PFSK-1 (cell line): ENCODE measurements around the gene FARS2.

Source experiments
- FOXP2 ChIP-seq: optimal IDR thresholded peaks from 2 replicates; pipeline ENCODE3; 2011; ENCODE audit warnings: borderline replicate concordance, control low read depth, inconsistent platforms; ENCODE audit not compliant: insufficient read depth; ENCODE audit errors: extremely low read length, extremely low read depth
- POLR2AphosphoS5 ChIP-seq: IDR thresholded peaks from 2 replicates; pipeline ENCODE4 v1.6.1; 2012; ENCODE audit warnings: low read depth, mild to moderate bottlenecking, control low read depth, low read length, moderate library complexity
- REST ChIP-seq, 2 experiments: IDR thresholded peaks; 2 replicates each; pipeline versions ENCODE4 v1.6.1 to v1.8.0; 2011 to 2012; ENCODE audit warnings: low read depth in 2 of 2, low read length in 2 of 2, control low read depth in 1 of 2, inconsistent platforms in 1 of 2, mild to moderate bottlenecking in 1 of 2, moderate library complexity in 1 of 2; ENCODE audit not compliant: insufficient read depth in 1 of 2
- SIN3A ChIP-seq: IDR thresholded peaks from 2 replicates; pipeline ENCODE4 v1.6.1; 2012; ENCODE audit warnings: mild to moderate bottlenecking, low read length, moderate library complexity, borderline replicate concordance; ENCODE audit not compliant: insufficient read depth
- TAF1 ChIP-seq: IDR thresholded peaks from 2 replicates; pipeline ENCODE4 v1.6.1; 2012; ENCODE audit warnings: low read length, control low read depth, borderline replicate concordance; ENCODE audit not compliant: insufficient read depth

Gene FARS2

GRCh38 chr6:5471044-5471443 lies 209.7 kb downstream of the FARS2 start:
- TF ChIP-seq REST (IDR thresholded peaks at IDR 0.05; ENCODE audit: insufficient read depth in 1 of 2, low read depth in 2 of 2, low read length in 2 of 2) (no peak), TAF1 (no peak)

DNA sequence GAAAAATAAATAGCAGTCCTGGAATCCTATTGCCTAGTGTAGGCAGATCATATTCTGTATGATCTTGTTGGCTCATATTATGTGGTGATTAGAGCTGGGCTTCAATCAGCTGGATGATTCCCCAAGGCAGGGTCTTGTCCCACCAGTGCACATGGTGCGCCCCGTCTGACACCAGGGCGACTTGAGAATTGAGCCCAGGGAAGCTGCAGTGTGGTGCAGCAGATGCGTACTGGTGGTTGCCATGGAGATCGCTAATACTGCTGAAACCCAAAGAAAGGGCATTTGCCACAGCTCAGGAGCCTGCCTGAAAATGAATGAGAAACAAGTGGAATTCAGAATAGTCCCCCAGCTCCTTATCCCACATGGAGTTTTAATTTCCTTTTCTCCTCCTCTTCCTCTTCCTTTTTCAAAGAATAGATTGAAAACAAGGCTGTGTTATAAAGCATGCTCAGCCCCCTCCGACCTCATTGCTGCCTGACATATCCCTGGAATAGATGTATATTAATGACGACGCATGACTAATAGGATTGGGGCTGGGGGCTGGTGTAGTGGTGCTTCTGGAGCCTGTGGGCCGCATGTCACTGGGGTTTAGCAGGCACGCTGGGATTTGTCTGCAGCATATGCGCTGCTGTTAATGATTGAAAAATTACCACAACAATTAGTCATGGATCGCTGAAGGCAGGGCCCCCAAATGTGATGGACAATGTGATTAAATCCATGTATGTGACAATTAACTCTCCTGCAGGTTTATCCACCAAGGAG lies 210.5 kb downstream of the FARS2 start:
- TF ChIP-seq FOXP2, result no peak
- no peak for TF ChIP-seq POLR2AphosphoS5
- no peak for TF ChIP-seq REST (IDR thresholded peaks at IDR 0.05; ENCODE audit: insufficient read depth in 1 of 2, low read depth in 2 of 2, low read length in 2 of 2)
- TF ChIP-seq TAF1, result no peak
- no peak for TF ChIP-seq SIN3A

DNA sequence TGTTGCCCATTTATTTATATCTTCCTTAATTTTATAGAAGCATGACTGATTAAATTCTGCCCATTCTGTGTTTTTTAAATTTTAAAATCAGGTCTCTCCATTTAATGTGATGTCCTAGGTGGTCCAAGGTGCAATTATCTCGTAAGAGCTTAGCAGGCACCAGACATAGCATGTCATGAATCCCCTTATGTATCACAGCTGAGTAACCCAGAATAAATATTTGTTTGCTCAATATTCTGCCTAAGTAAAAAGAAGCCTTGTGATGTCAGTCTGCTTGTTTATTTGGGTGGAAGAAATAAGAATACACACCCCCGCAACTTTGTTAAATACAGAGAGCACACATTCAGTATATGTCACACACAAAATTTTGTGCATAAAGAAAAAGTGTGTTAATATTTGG lies 211.3 kb downstream of the FARS2 start:
- TF ChIP-seq REST (IDR thresholded peaks at IDR 0.05; ENCODE audit: insufficient read depth in 1 of 2, low read depth in 2 of 2, low read length in 2 of 2) (no peak), TAF1 (no peak), POLR2AphosphoS5 (no peak)

- TF ChIP-seq SIN3A (no peak), TAF1 (no peak), FOXP2 (no peak), REST (IDR thresholded peaks at IDR 0.05; ENCODE audit: insufficient read depth in 1 of 2, low read depth in 2 of 2, low read length in 2 of 2) (no peak), POLR2AphosphoS5 (no peak)
Measured at GRCh38 chr6:5475779-5476178, 214.5 kb downstream of the FARS2 start.

DNA sequence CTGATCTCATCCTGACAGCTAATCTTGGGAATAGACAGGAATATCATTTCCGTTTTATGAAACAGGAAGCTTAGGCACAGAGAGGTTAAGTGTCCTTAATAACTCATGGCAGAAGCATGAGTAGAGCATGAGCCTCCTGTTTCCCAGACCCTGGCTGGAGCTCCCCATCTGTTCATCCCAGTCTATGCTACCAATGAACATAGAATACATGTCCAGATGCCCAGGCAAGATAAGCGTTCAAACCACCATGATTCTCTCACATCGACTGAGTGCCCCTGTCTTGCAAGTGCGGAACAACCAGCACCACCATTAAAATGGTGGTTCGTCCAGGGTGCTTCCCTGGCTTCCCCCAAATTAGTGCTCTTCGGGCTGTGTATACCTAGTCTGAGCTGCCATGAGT lies 217.1 kb downstream of the FARS2 start:
- no peak for TF ChIP-seq POLR2AphosphoS5
- TF ChIP-seq SIN3A, result no peak
- TF ChIP-seq TAF1, result no peak
- no peak for TF ChIP-seq REST (IDR thresholded peaks at IDR 0.05; ENCODE audit: insufficient read depth in 1 of 2, low read depth in 2 of 2, low read length in 2 of 2)
- TF ChIP-seq FOXP2, result no peak
